HepG2 (cell line): ENCODE measurements around the gene CHMP1B. TPM values are rescaled to one million over a fixed set of nuclear protein-coding genes. Genes with fewer than 3 reads are reported as not detected.
A peak's percentile ranks its signal among the peaks of the same experiment; 100 is the strongest.

Experiments used
- ADNP ChIP-seq: sonication (generic); formaldehyde crosslinking; IDR thresholded peaks from 2 replicates; pipeline ENCODE4 v1.4.0; 2020; ENCODE audit warnings: missing genetic modification reagents
- CBFB ChIP-seq: sonication (generic); formaldehyde crosslinking; IDR thresholded peaks from 2 replicates; pipeline ENCODE4 v1.4.0; 2020; ENCODE audit warnings: missing genetic modification reagents
- EED ChIP-seq: sonication (generic); formaldehyde crosslinking; IDR thresholded peaks from 2 replicates; pipeline ENCODE4 v1.5.0; 2020; ENCODE audit warnings: mild to moderate bottlenecking, missing genetic modification reagents
- LCORL ChIP-seq, 2 experiments: fragments of 450-650 bp in 1 of 2; sonication (generic) in 1 of 2; formaldehyde crosslinking in 1 of 2; IDR thresholded peaks; 2 replicates each; pipeline versions ENCODE4 v1.5.0 to v1.6.1; 2017 to 2020; ENCODE audit warnings: antibody characterized with exemption in 1 of 2, missing genetic modification reagents in 1 of 2
- MIER2 ChIP-seq: IDR thresholded peaks from 2 replicates; pipeline ENCODE4 v1.6.1; 2016; ENCODE audit warnings: missing biosample characterization, missing genetic modification reagents
- MTF1 ChIP-seq: sonication (generic); formaldehyde crosslinking; IDR thresholded peaks from 2 replicates; pipeline ENCODE4 v1.5.0; 2020; ENCODE audit warnings: missing genetic modification reagents
- NR2F6 ChIP-seq, 2 experiments: IDR thresholded peaks; 2 replicates each; pipeline ENCODE4 v1.6.1; 2016; ENCODE audit warnings: antibody characterized with exemption in 1 of 2, mild to moderate bottlenecking in 1 of 2
- SALL1 ChIP-seq: sonication (generic); formaldehyde crosslinking; IDR thresholded peaks from 2 replicates; pipeline ENCODE4 v1.8.0; 2022; ENCODE audit warnings: mild to moderate bottlenecking, missing genetic modification reagents
- SMC3 ChIP-seq: IDR thresholded peaks from 2 replicates; pipeline ENCODE4 v1.6.1; 2011; ENCODE audit warnings: low read length, improper control_type of control experiment
- SNRNP70 ChIP-seq: fragments of 200-400 bp; formaldehyde crosslinking; IDR thresholded peaks from 2 replicates; pipeline ENCODE4 v1.6.1; 2017; ENCODE audit warnings: mild to moderate bottlenecking, low read depth, low read length, moderate library complexity
- ZFP36L1 ChIP-seq: sonication (generic); formaldehyde crosslinking; IDR thresholded peaks from 2 replicates; pipeline ENCODE4 v1.8.0; 2022; ENCODE audit warnings: mild to moderate bottlenecking, missing genetic modification reagents, moderate library complexity
- ZNF136 ChIP-seq: sonication (generic); formaldehyde crosslinking; IDR thresholded peaks from 2 replicates; pipeline ENCODE4 v1.8.1; 2022; ENCODE audit warnings: low read depth, mild to moderate bottlenecking, moderate library complexity, missing genetic modification reagents
- ZNF232 ChIP-seq: sonication (generic); formaldehyde crosslinking; IDR thresholded peaks from 2 replicates; pipeline ENCODE4 v1.4.0; 2020; ENCODE audit warnings: missing genetic modification reagents, borderline replicate concordance
- ZNF430 ChIP-seq: sonication (generic); formaldehyde crosslinking; IDR thresholded peaks from 2 replicates; pipeline ENCODE4 v1.9.0; 2021; ENCODE audit warnings: mild to moderate bottlenecking, missing genetic modification reagents
- ZNF652 ChIP-seq: IDR thresholded peaks from 2 replicates; pipeline ENCODE4 v1.6.1; 2016; ENCODE audit warnings: low read depth, borderline replicate concordance
- ZNF7 ChIP-seq: IDR thresholded peaks from 2 replicates; pipeline ENCODE4 v1.6.1; 2016; ENCODE audit warnings: missing biosample characterization, missing genetic modification reagents
- ZNF883 ChIP-seq: sonication (generic); formaldehyde crosslinking; IDR thresholded peaks from 2 replicates; pipeline ENCODE4 v1.5.1; 2020; ENCODE audit warnings: mild to moderate bottlenecking, missing genetic modification reagents; ENCODE audit errors: not compliant biosample characterization
- polyA plus RNA-seq, 8 experiments: library from polyadenylated mRNA; depleted of rRNA in 3 of 8; stranded (reverse) in 7 of 8; unstranded in 1 of 8; fragments of >200 nt; fragmentation: Illumina TruSeq in 4 of 8; extraction: Trizol in 4 of 8; gene quantifications; 2 replicates each; pipeline versions ENCODE4 v1.2.1 to v1.2.3, GENCODE V29; 2011 to 2016; ENCODE audit warnings: low read depth in 4 of 8, missing spikeins in 1 of 8, mixed read lengths in 1 of 8; ENCODE audit not compliant: insufficient read depth in 1 of 8
- total RNA-seq, 5 experiments: library from RNA; depleted of rRNA; stranded (reverse); fragments of >200 nt; fragmentation: Illumina TruSeq; extraction: Trizol; gene quantifications; 2 replicates each; pipeline ENCODE4 v1.2.3, GENCODE V29; 2016; ENCODE audit warnings: low read depth in 1 of 5
- TF ChIP-seq, protein P1 (sequence below): sonication (generic); formaldehyde crosslinking; IDR thresholded peaks from 2 replicates; pipeline ENCODE4 v1.5.0; 2020; ENCODE audit warnings: mild to moderate bottlenecking, missing genetic modification reagents
- TF ChIP-seq, protein P2 (sequence below): sonication (generic); formaldehyde crosslinking; IDR thresholded peaks from 2 replicates; pipeline ENCODE4 v1.4.0; 2020; ENCODE audit warnings: missing genetic modification reagents, borderline replicate concordance
- TF ChIP-seq, protein P3 (sequence below): sonication (generic); formaldehyde crosslinking; IDR thresholded peaks from 2 replicates; pipeline ENCODE4 v1.5.0; 2020; ENCODE audit warnings: missing genetic modification reagents
- TF ChIP-seq, protein P4 (sequence below): sonication (generic); formaldehyde crosslinking; IDR thresholded peaks from 2 replicates; pipeline ENCODE4 v1.8.1; 2023; ENCODE audit warnings: missing genetic modification reagents, inconsistent platforms, borderline replicate concordance
- TF ChIP-seq, protein P5 (sequence below): sonication (generic); formaldehyde crosslinking; conservative IDR thresholded peaks from 2 replicates; pipeline ENCODE4 v1.4.0; 2020; ENCODE audit warnings: missing genetic modification reagents

Gene CHMP1B
- total and polyA plus RNA-seq, 2 of the 13 experiments (the other 11 are each of a cell fraction or from before 2014, with no cell fraction given) = 18.8 to 20.2 TPM

DNA sequence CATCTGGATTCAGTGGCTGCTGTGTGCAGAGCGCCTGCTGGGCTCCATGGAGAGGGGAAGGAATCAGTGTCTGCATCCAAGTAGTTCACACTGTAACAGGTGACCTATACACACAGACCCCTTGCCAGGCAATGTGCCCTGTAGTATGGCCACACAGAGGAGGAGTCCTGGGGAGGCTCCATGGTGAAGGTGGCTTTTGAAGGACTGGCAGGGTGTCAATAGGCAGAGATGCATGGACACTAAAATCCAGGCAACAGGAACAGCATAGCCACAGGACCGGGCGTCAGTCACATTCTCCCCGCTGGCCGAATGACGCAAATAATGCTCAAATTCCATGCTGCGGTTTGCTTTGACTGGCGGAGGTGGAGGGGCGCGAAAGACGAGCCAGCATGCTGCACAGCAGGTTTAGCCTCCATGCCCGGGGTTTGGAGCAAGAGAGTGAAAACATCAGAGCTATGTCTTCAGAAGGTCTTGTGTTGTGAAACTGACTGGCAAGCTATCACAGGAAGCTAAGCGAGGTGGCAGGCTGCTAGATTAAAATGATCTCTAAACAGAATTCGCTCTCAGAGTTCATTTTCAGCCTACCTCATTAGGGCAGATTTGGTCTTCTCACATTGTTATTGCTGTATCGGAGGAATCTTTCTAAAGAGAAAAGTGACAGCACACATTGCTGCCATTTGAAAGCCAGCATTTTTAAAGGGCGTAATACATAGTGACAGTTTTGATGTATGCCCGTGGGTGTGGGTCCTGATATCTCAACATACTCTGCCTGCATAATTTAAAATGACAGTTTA is 1.2 kb upstream of the CHMP1B start (continued):
- TF ChIP-seq, protein P1, sequence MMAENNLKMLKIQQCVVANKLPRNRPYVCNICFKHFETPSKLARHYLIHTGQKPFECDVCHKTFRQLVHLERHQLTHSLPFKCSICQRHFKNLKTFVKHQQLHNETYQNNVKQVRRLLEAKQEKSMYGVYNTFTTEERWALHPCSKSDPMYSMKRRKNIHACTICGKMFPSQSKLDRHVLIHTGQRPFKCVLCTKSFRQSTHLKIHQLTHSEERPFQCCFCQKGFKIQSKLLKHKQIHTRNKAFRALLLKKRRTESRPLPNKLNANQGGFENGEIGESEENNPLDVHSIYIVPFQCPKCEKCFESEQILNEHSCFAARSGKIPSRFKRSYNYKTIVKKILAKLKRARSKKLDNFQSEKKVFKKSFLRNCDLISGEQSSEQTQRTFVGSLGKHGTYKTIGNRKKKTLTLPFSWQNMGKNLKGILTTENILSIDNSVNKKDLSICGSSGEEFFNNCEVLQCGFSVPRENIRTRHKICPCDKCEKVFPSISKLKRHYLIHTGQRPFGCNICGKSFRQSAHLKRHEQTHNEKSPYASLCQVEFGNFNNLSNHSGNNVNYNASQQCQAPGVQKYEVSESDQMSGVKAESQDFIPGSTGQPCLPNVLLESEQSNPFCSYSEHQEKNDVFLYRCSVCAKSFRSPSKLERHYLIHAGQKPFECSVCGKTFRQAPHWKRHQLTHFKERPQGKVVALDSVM (CRISPR knock-in tag) = no peak
- TF ChIP-seq, protein P2, sequence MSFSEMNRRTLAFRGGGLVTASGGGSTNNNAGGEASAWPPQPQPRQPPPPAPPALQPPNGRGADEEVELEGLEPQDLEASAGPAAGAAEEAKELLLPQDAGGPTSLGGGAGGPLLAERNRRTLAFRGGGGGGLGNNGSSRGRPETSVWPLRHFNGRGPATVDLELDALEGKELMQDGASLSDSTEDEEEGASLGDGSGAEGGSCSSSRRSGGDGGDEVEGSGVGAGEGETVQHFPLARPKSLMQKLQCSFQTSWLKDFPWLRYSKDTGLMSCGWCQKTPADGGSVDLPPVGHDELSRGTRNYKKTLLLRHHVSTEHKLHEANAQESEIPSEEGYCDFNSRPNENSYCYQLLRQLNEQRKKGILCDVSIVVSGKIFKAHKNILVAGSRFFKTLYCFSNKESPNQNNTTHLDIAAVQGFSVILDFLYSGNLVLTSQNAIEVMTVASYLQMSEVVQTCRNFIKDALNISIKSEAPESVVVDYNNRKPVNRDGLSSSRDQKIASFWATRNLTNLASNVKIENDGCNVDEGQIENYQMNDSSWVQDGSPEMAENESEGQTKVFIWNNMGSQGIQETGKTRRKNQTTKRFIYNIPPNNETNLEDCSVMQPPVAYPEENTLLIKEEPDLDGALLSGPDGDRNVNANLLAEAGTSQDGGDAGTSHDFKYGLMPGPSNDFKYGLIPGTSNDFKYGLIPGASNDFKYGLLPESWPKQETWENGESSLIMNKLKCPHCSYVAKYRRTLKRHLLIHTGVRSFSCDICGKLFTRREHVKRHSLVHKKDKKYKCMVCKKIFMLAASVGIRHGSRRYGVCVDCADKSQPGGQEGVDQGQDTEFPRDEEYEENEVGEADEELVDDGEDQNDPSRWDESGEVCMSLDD (CRISPR knock-in tag) = no peak
- TF ChIP-seq, protein P3, sequence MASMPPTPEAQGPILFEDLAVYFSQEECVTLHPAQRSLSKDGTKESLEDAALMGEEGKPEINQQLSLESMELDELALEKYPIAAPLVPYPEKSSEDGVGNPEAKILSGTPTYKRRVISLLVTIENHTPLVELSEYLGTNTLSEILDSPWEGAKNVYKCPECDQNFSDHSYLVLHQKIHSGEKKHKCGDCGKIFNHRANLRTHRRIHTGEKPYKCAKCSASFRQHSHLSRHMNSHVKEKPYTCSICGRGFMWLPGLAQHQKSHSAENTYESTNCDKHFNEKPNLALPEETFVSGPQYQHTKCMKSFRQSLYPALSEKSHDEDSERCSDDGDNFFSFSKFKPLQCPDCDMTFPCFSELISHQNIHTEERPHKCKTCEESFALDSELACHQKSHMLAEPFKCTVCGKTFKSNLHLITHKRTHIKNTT (CRISPR knock-in tag) = no peak
- no peak for TF ChIP-seq LCORL (IDR thresholded peaks at IDR 0.05)
- TF ChIP-seq LCORL (CRISPR knock-in tag; IDR thresholded peaks at IDR 0.05) = peak; percentile 7; the same call in 1 of the 2 replicates
- no peak for TF ChIP-seq NR2F6 (IDR thresholded peaks at IDR 0.05)
- TF ChIP-seq NR2F6 (CRISPR knock-in tag; IDR thresholded peaks at IDR 0.05) = no peak; the same call in 1 of the 2 replicates
- TF ChIP-seq MTF1 (CRISPR knock-in tag) = no peak
- no peak for TF ChIP-seq ZNF883 (CRISPR knock-in tag)
- TF ChIP-seq CBFB = peak; percentile 79; the same call in 1 of the 2 replicates
- no peak for TF ChIP-seq MIER2 (CRISPR knock-in tag)
- no peak for TF ChIP-seq SNRNP70
- TF ChIP-seq ZNF136 (CRISPR knock-in tag) = no peak
- TF ChIP-seq, protein P4, sequence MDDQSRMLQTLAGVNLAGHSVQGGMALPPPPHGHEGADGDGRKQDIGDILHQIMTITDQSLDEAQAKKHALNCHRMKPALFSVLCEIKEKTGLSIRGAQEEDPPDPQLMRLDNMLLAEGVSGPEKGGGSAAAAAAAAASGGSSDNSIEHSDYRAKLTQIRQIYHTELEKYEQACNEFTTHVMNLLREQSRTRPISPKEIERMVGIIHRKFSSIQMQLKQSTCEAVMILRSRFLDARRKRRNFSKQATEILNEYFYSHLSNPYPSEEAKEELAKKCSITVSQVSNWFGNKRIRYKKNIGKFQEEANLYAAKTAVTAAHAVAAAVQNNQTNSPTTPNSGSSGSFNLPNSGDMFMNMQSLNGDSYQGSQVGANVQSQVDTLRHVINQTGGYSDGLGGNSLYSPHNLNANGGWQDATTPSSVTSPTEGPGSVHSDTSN (CRISPR knock-in tag) = no peak
- no peak for TF ChIP-seq ZNF652 (CRISPR knock-in tag)
- TF ChIP-seq ZNF430 (CRISPR knock-in tag) = no peak
- peak; percentile 10; the same call in 1 of the 2 replicates for TF ChIP-seq SMC3
- no peak for TF ChIP-seq ADNP (CRISPR knock-in tag)
- peak; percentile 68; the same call in 1 of the 2 replicates for TF ChIP-seq SALL1
- no peak for TF ChIP-seq ZNF7 (CRISPR knock-in tag)
- TF ChIP-seq ZNF232 (CRISPR knock-in tag) = no peak
- TF ChIP-seq EED = no peak
- TF ChIP-seq, protein P5, sequence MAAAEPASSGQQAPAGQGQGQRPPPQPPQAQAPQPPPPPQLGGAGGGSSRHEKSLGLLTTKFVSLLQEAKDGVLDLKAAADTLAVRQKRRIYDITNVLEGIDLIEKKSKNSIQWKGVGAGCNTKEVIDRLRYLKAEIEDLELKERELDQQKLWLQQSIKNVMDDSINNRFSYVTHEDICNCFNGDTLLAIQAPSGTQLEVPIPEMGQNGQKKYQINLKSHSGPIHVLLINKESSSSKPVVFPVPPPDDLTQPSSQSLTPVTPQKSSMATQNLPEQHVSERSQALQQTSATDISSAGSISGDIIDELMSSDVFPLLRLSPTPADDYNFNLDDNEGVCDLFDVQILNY = no peak; the same call in 1 of the 2 replicates
- TF ChIP-seq ZFP36L1 (CRISPR knock-in tag) = no peak
